ENCODE data around the gene HKDC1. TPM values are rescaled to one million over a fixed set of nuclear protein-coding genes. Genes with fewer than 3 reads are reported as not detected.

Gene HKDC1
- total and polyA plus RNA-seq, 10 donors = 0.26 to 3.0 (median 0.70) TPM; not detected in 1

DNA sequence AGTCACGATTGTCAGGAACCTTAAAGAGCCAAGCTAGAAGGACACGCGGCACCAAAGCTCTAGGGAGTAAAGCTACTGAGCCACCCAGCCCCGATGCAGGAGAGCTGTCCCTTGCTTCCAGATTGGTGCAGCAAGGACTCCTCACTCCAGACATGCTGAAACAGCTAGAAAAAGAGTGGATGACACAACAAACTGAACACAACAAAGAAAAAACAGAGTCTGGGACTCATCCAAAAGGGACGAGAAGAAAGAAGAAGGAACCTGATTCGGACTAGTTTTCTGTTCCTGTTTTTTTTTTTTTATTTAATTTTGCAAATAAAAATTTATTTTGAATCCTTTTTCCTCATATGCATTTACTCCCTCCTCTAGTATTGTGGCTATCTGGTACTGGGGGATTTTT is 11.4 kb upstream of the HKDC1 start:
- Histone ChIP-seq H3K36me3 (peaks cover 6 to 62% (median 50%) of the 10 kb centered on the region in 6 donors), H3K4me3 (no peak overlapping the region), H3K27ac (no peak overlapping the region), H3K9me3 (no peaks in the 10 kb centered on the region), H3K27me3 (replicated peaks in 1 of 7) (no peaks in the 10 kb centered on the region), H3K4me1 (peaks cover 0 to 36% (median 12%) of the 10 kb centered on the region in 6 donors)
- DNase-seq = no peak
- 78 to 89% (median 79%) methylated on average over 6 of the region's 6 CpGs for whole genome bisulfite sequencing, 5 donors
- no peak for TF ChIP-seq POLR2A (IDR thresholded peaks at IDR 0.05)
- TF ChIP-seq POLR2AphosphoS5 (IDR thresholded peaks at IDR 0.05) = no peak
- TF ChIP-seq, protein P1, sequence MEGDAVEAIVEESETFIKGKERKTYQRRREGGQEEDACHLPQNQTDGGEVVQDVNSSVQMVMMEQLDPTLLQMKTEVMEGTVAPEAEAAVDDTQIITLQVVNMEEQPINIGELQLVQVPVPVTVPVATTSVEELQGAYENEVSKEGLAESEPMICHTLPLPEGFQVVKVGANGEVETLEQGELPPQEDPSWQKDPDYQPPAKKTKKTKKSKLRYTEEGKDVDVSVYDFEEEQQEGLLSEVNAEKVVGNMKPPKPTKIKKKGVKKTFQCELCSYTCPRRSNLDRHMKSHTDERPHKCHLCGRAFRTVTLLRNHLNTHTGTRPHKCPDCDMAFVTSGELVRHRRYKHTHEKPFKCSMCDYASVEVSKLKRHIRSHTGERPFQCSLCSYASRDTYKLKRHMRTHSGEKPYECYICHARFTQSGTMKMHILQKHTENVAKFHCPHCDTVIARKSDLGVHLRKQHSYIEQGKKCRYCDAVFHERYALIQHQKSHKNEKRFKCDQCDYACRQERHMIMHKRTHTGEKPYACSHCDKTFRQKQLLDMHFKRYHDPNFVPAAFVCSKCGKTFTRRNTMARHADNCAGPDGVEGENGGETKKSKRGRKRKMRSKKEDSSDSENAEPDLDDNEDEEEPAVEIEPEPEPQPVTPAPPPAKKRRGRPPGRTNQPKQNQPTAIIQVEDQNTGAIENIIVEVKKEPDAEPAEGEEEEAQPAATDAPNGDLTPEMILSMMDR (IDR thresholded peaks at IDR 0.05 in 8 of 11, conservative IDR thresholded peaks at IDR 0.05 in 3 of 11) = no peak
- intact Hi-C loops (cut with DNase I; ENCODE audit: low total_unique reads) = no loop called here

DNA sequence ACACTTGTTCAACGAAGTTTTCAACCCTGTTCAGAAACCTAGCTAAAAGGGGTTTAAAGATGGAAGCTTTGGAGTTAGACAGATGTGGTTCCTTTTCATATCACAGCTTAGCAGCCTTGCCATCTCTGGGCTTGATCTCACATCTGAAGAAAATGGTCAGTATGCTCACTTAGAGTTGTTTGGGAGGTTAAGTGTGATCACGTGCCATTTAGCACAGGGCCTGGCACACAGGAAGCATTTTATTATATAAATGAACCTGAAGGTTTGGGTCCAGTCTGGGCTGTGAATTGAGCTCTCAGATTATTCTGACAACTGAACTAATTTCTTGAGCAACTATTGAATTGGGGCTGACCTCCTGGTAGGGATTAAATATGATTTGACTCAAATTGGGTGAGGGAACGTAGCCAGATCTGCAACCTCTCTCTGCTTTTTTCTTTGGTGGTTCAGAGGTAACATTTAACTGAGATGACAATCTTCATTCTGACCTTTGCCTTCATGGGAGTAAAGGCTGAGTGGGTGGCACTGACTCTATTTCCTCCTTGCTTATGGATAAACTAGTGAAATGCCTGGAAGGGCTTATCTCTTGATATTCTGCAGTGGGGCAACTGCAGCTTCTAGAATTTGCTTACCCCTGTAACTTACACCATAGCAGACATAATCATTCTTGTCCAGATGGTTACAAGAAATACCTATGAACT is 10.2 kb upstream of the HKDC1 start:
- no peak for DNase-seq
- WGBS, 5 donors = 71 to 87% (median 81%) methylated on average over 3 of the region's 3 CpGs
- Histone ChIP-seq H3K9me3 (peaks cover 0 to 4% (median 0%) of the 10 kb centered on the region in 8 donors), H3K4me3 (no peak overlapping the region), H3K36me3 (peaks cover 6 to 50% (median 41%) of the 10 kb centered on the region in 6 donors), H3K27me3 (replicated peaks in 1 of 7) (no peaks in the 10 kb centered on the region), H3K27ac (no peak overlapping the region), H3K4me1 (peaks cover 0 to 37% (median 11%) of the 10 kb centered on the region in 6 donors)
- intact Hi-C loops (cut with DNase I; ENCODE audit: low total_unique reads) = no loop called here
- no peak for TF ChIP-seq POLR2AphosphoS5 (IDR thresholded peaks at IDR 0.05)
- no peak for TF ChIP-seq POLR2A (IDR thresholded peaks at IDR 0.05)
- TF ChIP-seq, protein P1 (IDR thresholded peaks at IDR 0.05 in 8 of 11, conservative IDR thresholded peaks at IDR 0.05 in 3 of 11) = no peak

DNA sequence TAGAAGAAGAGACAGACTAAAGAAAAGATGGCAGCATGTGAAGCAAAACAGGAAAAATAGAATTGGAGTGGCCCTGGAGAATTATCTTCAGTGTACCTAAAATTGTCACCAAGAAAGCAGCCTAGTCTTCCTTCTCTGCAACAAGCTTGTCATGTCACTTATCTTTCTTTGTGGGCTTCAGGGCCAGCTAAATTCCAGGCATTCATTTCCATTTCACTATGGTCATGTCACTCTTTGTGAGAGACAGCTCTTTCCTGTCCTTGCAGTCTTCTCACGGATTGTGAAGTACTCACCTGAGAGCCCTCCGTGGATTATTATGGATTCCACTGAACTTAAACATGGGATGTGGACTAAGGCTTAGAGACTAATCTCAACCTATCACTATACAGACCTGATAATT is 9.0 kb upstream of the HKDC1 start:
- Histone ChIP-seq H3K27ac (no peak overlapping the region), H3K36me3 (peaks cover 6 to 39% (median 30%) of the 10 kb centered on the region in 6 donors), H3K4me1 (peaks cover 0 to 37% (median 16%) of the 10 kb centered on the region in 6 donors), H3K4me3 (no peak overlapping the region), H3K27me3 (replicated peaks in 1 of 7) (no peaks in the 10 kb centered on the region), H3K9me3 (peaks cover 0 to 4% (median 0%) of the 10 kb centered on the region in 8 donors)
- DNase-seq = no peak
- intact Hi-C loops (cut with DNase I; ENCODE audit: low total_unique reads) = no loop called here
- WGBS, 5 donors = 53 to 78% (median 60%) methylated on average over 2 of the region's 2 CpGs
- TF ChIP-seq, protein P1 (IDR thresholded peaks at IDR 0.05 in 8 of 11, conservative IDR thresholded peaks at IDR 0.05 in 3 of 11) = no peak
- TF ChIP-seq POLR2AphosphoS5 (IDR thresholded peaks at IDR 0.05) (no peak), POLR2A (IDR thresholded peaks at IDR 0.05) (no peak)

DNA sequence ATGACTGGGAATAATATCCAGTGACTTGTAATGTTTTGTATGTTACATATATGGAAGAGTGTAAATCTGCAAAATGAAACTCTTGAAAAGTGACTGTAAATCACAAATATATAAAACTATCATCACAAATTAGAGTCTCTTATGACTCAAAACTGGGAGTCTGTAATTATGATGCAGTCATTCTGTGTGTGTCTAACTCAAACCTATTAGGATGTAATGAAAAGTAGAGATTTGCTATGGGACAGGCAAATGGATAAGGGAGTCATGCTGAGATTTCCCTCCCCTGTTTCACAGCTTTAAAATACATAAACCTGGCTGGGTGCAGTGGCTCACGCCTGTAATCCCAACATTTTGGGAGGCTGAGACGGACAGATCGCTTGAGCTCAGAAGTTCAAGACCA is 8.6 kb upstream of the HKDC1 start:
- Histone ChIP-seq H3K36me3 (peaks cover 6 to 34% (median 26%) of the 10 kb centered on the region in 6 donors), H3K4me1 (peaks cover 0 to 36% (median 16%) of the 10 kb centered on the region in 6 donors), H3K4me3 (no peak overlapping the region), H3K9me3 (peaks cover 0 to 4% (median 0%) of the 10 kb centered on the region in 8 donors), H3K27me3 (replicated peaks in 1 of 7) (no peaks in the 10 kb centered on the region), H3K27ac (no peak overlapping the region)
- no peak for DNase-seq
- intact Hi-C loops (cut with DNase I; ENCODE audit: low total_unique reads) = no loop called here
- 86 to 94% (median 92%) methylated on average over 3 of the region's 3 CpGs for WGBS, 5 donors
- no peak for TF ChIP-seq POLR2A (IDR thresholded peaks at IDR 0.05)
- TF ChIP-seq, protein P1 (IDR thresholded peaks at IDR 0.05 in 8 of 11, conservative IDR thresholded peaks at IDR 0.05 in 3 of 11) = no peak
- TF ChIP-seq POLR2AphosphoS5 (IDR thresholded peaks at IDR 0.05) = no peak
